Suprapubic skin (tissue), 4 donors: ENCODE measurements around the gene IL17F.

Experiments used
- POLR2A ChIP-seq, 2 donors: fragments of 450-650 bp; IDR thresholded peaks; one replicate each; pipeline ENCODE4 v1.6.1; 2017; ENCODE audit warnings: antibody characterized with exemption in 2 of 2, mild to moderate bottlenecking in 2 of 2, moderate library complexity in 2 of 2
- POLR2AphosphoS5 ChIP-seq, 3 donors: sonication (generic); formaldehyde crosslinking; IDR thresholded peaks; one replicate each; pipeline ENCODE4 v1.6.1; 2017; ENCODE audit warnings: antibody characterized with exemption in 3 of 3
- TF ChIP-seq, protein P1 (sequence below), 2 donors: fragments of 200-600 bp in 1 of 2; fragments of 450-650 bp in 1 of 2; sonication (generic) in 1 of 2; IDR thresholded peaks; one replicate each; pipeline ENCODE4 v1.5.1; 2016 to 2019; ENCODE audit warnings: antibody characterized with exemption in 2 of 2, mild to moderate bottlenecking in 1 of 2, moderate library complexity in 1 of 2

DNA sequence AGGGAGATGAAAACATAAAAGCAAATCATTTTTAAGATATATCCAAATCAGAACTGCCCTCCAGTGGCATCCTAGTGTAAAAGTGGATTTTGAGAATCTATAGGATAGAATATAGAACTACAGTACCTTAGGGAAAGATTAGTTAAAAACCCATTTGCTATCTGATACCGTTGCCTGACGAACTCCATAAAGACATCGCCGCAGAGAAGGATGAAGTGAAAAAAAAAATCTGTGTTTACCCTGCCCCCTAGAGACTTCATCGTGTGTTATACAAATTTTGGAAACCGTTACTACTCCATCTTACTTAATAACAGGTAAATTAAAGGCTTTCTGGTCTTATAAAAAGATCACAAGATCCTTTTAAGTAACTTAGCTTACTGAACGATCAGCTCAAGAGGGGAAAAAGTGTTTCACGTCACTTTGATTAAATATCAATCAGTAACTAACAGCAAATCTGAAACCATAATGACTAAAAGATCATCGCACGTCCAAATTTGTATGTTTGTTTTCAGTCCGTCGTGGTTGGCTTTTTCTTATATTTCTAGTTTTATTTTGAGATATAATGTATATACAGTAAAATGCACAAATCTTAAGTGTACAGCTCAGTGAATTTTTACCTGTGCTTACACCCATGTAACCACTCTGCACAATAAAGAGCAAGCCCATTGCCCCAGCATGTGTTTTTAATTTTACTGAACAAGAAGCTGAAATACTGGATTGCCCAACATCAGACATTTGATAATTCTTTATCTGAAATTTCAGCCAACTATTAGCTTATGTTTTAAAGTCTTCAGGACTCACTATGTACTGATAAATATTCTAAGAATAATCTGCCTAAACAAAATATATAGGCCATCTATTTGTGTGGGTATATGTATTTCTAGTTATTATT, 41.1 kb upstream of the IL17F start:
- TF ChIP-seq, protein P1, sequence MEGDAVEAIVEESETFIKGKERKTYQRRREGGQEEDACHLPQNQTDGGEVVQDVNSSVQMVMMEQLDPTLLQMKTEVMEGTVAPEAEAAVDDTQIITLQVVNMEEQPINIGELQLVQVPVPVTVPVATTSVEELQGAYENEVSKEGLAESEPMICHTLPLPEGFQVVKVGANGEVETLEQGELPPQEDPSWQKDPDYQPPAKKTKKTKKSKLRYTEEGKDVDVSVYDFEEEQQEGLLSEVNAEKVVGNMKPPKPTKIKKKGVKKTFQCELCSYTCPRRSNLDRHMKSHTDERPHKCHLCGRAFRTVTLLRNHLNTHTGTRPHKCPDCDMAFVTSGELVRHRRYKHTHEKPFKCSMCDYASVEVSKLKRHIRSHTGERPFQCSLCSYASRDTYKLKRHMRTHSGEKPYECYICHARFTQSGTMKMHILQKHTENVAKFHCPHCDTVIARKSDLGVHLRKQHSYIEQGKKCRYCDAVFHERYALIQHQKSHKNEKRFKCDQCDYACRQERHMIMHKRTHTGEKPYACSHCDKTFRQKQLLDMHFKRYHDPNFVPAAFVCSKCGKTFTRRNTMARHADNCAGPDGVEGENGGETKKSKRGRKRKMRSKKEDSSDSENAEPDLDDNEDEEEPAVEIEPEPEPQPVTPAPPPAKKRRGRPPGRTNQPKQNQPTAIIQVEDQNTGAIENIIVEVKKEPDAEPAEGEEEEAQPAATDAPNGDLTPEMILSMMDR (IDR thresholded peaks at IDR 0.05) = no peak
- TF ChIP-seq POLR2A (IDR thresholded peaks at IDR 0.05) (no peak), POLR2AphosphoS5 (IDR thresholded peaks at IDR 0.05) (no peak)
